Omental fat pad (tissue), 4 donors: ENCODE results near the gene OAS3. TPM values are rescaled to one million over a fixed set of nuclear protein-coding genes. Genes with fewer than 3 reads are reported as not detected.

Experiments used
- ATAC-seq: fragments of 150-250 bp; one replicate; pipeline ENCODE4 v1.9.1; 2016; ENCODE audit warnings: mild to moderate bottlenecking, moderate library complexity; ENCODE audit not compliant: low FRiP score
- DNase-seq: peaks from one replicate; pipeline ENCODE4 v3.0.0-alpha.2; 2019; ENCODE audit warnings: low spot score
- CTCF ChIP-seq, 3 donors: fragments of 450-650 bp; IDR thresholded peaks; one replicate each; pipeline ENCODE4 v1.5.1; 2016 to 2017; ENCODE audit warnings: antibody characterized with exemption in 3 of 3, mild to moderate bottlenecking in 3 of 3, moderate library complexity in 2 of 3
- total RNA-seq, 4 donors: library from RNA; depleted of rRNA; stranded (reverse); fragments of >200 nt; gene quantifications; one replicate each; pipeline ENCODE4 v1.1.0, GENCODE V29; 2016

OAS3 gene
- total RNA-seq, 4 donors from 2014 or later: 5.8 to 46.3 (median 17.7) TPM

GRCh38 chr12:112927925-112928324, 10.3 kb upstream of the OAS3 start:
- ATAC-seq: no peak
- no peak for TF ChIP-seq CTCF (IDR thresholded peaks at IDR 0.05)
- DNase-seq: no peak

DNA sequence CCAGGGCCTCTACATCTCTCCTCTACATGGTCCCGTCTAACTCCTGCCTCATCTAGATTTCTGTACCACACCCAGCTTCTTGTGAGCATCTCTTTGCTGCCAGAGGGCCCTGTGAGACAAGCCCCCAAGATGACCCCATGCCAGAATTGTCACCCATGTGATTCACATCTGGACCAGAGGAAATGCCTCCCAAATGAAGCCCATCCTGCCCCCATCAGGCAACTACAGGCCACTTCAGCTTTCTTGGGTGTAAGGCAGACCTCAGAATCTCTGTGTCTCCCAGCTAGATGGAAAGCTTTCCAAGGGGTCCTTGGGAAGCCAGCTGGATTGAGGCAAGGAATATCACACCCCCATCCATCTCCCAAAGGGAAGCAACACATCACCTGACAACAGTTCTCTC, 9.3 kb upstream of the OAS3 start:
- no peak for TF ChIP-seq CTCF (IDR thresholded peaks at IDR 0.05)

GRCh38 chr12:112929715-112930114, 8.6 kb upstream of the OAS3 start:
- ATAC-seq (no peak), DNase-seq (no peak)
- no peak for TF ChIP-seq CTCF (IDR thresholded peaks at IDR 0.05)

More for the DNA sequence above, 9.3 kb upstream of the OAS3 start:
- no peak for ATAC-seq
- DNase-seq: no peak

DNA sequence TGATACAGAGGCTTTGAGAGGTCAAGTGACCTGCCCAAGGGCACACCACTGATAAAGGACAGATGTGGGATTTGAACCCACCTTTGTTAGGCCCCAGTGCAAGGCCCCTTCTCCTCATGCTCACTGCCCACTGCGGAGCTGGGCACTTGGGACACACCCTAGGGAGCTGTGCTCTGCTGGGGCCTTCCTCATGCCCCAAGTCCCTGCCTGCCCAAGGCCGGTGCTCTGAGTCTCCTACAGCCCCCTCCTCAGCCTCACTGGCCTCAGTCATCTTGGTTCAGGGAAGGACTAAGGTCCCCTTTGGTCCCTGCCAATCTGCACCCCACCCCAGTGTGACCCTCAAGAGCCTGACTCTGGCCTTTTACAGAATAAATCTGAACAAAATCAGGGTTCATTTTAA, 7.9 kb upstream of the OAS3 start:
- TF ChIP-seq CTCF (IDR thresholded peaks at IDR 0.05): no peak
- DNase-seq (no peak), ATAC-seq (no peak)

- DNase-seq (no peak), ATAC-seq (no peak)
- no peak for TF ChIP-seq CTCF (IDR thresholded peaks at IDR 0.05)
Observed at GRCh38 chr12:112932485-112933128, 5.7 kb upstream of the OAS3 start.

- DNase-seq (no peak), ATAC-seq (no peak)
- TF ChIP-seq CTCF (IDR thresholded peaks at IDR 0.05): no peak
Observed at GRCh38 chr12:112933129-112933505, 5.2 kb upstream of the OAS3 start.

DNA sequence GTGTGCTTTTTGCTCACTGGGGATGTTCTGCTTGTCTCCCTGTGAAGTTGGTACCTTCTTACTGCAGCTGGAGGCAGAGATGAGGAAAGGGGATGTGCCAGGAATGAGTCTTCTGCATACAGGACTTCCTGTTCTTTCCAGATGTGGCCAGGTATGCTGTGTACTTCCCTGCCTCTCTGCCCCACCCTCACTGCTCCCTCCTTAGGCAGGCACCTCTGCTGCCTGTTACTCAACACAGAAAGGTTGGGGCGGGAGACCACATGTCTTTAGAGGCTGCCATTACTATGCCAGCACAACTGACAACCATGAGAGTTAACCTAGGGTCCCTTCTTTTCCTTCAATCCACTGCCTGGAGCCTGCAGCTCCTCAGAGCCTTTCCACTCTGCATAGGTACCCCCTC, 2.0 kb upstream of the OAS3 start:
- no peak for TF ChIP-seq CTCF (IDR thresholded peaks at IDR 0.05)
- ATAC-seq (no peak), DNase-seq (no peak)
